Tongue (tissue), 2 donors: ENCODE data around the gene ZNF282. TPM values are rescaled to one million over a fixed set of nuclear protein-coding genes. Genes with fewer than 3 reads are reported as not detected.
"Not testable (repeated sequence)": the region's sequence is repeated elsewhere in the genome, so short reads cannot be mapped to it uniquely, and the experiment has no call there.

Experiments used
- DNase-seq: peaks from one replicate; pipeline ENCODE4 v3.0.0-alpha.2; 2015
- total RNA-seq: library from RNA; depleted of rRNA; stranded (reverse); fragments of >200 nt; gene quantifications from one replicate; pipeline ENCODE4 v1.2.3, GENCODE V29; 2014

Gene ZNF282
- total RNA-seq, 1 donor from 2014 or later: 26.2 TPM

DNA sequence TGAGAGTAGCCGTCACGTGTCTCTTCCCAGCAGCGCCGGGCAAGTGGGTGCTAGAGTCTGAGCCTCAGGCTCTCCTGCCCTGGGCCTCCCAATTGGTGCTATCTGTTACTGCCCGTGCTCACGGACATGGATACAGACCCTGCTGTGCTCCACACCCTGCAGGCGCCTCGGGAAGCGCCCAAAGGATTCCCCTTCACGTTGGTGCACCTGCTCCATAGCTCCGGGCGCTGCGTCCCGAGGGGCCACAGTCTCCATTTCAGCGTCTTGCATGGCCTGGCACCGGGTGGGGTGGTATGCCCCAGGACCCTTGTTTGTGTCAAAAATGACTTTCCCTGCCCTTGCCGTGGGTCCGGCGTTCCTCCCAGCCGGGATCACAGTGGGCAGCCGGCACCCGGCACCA is 30.3 kb downstream of the ZNF282 start:
- DNase-seq: no peak

DNA sequence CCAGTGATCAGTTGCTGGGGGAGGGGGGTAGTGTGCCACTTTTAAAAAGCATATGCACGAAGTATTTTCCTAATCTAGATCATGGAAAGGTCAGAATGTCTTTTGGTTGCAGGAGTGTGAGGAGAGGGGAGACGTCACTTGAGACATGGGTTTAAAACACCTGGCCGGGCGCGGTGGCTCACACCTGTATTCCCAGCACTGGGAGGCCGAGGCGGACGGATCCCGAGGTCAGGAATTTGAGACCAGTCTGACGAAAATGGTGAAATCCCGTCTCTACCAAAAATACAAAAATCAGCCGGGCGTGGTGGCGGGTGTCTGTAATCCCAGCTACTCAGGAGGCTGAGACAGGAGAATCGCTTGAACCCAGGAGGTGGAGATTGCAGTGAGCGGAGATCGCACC is 31.0 kb downstream of the ZNF282 start:
- not testable (repeated sequence) for DNase-seq

DNA sequence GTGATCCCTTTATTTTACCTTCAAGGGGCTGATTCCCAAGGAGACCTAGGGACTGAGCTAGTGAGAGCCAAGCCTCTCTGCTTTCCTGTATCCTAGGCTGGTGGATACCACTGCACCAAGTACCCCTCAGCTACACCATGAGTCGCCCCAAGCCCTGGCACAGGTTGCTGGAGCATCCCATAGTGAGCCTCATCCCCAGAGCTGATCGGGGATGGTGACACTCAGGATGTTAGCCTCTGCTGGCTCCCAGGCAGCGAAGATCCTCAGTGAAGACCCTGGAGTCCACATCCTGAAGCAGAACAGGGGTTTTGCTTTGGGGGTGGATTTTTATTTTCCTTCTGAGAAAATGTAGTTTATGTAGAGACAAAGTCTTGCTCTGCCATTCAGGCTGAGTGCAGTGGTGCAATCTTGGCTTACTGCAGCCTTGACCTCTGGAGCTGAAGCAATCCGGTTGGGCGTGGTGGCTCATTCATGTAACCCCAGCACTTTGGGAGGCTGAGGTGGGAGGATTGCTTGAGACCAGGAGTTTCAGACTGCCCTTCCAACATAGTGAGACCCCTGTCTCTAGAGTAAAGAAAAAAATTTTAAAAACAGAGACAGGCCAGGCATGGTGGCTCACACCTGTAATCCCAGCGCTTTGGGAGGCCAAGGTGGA is 31.6 kb downstream of the ZNF282 start:
- DNase-seq: no peak

DNA sequence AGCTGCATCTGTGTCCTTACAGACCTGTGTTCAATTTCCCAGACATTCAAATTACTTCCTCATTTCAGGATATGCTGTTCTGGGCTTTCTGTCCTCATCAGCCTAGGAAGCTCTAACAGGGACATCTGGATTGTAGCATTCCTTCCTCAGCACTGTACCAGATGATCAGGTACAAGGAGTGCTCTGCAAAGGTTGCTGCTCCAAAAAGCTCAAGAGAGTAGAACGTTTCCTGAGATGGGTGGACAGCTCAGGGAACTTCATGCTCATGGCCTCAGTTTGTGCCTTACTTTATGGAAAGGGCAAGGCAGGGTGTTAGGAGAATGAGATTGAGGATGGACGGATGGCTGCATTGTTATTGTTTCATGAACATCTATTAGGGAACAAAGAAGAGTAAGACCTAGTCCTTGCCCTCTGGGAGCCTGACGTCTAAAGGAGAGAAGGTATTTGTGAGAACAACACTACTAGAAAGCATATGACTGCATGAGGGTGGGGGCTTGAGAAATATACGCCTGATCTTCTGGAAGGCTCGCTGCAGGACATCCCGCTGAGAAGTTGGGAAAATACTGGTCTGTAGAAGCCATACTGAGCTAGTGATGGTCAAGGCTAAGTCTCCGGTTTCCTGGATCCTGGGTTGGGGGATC is 33.6 kb downstream of the ZNF282 start:
- peak; percentile 6 for DNase-seq

DNA sequence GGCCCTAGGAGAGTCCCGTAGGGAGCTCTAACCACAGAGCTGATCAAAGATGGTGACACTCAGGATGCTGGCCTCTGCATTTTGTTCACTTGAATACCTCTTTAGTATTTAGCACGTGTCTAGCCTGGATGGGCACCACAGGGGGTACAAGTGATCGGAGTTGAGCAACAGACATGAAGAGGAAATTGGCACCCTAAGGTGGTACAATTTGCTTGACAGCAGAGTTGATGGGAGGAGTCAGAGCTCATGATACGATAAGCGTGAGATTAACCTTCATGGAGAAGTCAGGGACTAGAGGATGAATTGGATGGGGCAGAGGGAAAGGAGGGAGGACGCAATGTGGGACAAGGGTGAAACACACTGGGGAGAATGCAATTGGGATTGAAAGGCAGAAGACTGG is 34.2 kb downstream of the ZNF282 start:
- DNase-seq: no peak

DNA sequence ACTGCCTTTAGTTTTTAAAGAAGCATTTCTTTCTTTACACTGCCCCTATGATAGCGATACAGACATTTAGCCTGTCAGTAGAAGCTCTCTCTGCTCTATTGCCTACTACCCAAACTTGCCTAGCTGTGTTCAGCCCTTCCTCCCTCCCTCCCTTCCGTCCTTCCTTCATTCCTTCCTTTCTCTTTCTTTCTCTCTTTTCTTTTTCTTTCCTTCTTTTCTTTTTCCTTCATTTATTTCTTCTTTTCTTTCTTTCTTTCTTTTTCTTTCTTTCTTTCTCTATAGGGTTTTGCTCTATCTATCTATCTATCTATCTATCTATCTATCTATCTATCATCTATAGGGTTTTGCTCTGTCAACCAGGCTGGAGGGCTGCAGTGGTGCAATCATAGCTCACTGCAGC is 37.0 kb downstream of the ZNF282 start:
- DNase-seq: no peak

DNA sequence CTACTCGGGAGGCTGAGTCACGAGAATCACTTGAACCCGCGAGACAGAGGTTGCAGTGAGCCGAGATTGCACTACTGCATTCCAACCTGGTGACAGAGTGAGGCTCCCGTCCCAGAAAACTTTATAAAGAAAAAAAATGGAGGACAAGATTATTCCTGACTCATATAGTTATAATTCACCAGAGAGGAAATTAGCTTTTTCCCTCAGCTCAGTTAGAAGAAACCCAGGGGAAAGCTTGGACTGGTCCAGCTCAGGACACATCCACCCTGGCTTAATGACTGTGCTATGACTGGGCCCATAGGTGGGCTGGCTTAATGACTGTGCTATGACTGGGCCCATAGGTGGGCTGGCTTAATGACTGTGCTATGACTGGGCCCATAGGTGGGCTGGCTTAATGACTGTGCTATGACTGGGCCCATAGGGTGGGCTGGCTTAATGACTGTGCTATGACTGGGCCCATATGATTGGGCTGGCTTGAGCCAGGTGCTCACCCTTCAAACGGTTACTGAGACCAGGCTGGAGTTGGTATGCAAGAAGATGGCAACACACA is 38.4 kb downstream of the ZNF282 start:
- DNase-seq: not testable (repeated sequence)

DNA sequence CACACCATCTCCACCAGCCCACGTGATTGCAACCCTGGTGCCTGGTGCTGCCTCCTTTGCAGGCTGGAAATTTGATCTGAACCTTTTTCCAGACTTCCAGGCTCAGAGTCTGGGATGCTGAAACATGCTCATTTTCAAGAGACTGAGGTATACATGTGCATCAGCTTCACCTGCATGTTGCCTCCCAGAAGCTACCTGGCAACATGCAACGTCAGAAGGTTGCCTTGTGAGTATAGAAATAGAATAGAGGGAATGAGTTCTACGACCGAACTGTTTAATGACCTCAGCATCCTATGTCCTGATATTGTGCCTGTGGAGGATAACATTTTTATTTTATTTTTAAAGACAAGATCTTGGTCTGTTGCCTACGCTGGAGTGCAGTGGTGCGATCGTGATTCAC is 42.2 kb downstream of the ZNF282 start:
- no peak for DNase-seq

DNA sequence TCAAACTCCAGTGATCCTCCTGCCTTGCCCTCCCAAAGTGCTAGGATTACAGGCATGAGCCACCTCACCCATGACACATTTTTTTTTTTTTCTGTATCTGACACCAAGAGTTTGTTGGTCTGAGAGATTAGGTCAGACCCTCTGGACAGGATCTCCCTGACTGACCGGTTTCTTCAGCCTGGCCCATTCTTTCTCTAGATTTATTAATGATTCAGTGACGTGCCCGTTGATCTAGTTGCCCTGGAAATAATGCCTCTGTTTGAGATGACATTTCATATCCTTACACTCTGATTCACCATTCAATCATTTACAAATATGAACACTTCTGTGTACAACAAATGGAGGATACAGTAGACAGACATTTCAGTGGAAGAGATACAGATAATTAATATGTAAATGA is 42.7 kb downstream of the ZNF282 start:
- no peak for DNase-seq

DNA sequence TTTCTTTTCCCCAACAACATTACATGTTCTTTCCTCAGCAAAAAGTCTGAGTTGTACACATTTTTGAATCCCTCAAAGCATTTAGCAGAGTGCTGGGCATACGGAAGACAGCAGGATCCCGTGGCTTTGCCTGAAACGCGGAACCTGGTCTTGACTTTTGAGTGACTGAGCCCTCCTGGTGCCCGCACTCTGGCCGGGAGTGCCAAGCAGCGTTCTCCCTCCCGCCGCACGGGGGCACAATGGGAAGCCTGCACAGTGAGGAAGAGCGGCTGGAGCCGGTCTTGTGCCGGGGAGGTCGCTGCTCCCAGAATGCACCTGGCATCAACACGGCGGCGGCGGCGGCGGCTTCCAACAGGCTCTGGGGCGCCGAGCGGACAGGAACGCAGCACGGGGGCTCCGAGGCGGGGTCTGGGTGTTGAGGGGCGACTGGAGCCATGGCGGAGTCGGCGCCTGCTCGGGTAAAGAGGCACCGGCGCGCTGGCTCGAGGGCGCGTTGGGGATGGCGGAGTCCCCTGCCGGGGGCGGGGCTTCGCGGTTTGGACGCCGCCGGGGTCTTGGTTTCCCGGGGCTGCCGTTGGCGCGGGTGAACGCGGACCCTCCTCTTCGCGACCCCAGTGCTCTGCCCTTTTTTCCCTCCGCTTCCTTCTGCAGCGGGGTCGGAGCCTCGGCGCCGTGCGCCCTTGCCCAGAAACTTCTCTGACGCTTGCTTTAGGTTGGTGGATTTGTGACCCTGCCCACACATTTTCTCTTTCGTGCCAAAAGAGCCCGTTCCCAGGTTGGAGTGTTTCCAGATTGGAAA is 44.2 kb downstream of the ZNF282 start, which contains the start of gene ZNF212:
Gene ZNF212, plus strand, starts transcription at position 307 of the 799 bp plus-strand sequence. Its CDS starts 128 bp downstream, at position 435.
- DNase-seq: peak; percentile 94

DNA sequence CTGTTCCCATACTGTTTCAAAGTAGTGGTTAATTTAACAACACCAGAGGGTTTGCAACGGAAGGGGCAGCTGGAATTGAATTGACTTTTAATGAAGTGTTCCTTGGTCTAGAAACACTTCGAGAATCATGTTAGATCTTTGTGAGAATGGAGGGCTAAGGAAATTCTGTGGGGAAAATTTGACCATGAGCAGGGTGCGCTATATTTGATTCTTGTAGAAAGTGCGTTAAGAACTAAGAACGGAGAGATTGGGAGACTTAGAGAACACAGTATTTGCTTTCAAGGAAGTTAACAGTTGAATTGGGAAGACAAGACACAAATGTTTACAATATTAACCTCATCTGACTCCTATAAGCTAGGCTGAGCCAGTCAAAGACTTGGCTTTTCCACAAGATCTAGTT is 45.3 kb downstream of the ZNF282 start:
- DNase-seq: no peak

DNA sequence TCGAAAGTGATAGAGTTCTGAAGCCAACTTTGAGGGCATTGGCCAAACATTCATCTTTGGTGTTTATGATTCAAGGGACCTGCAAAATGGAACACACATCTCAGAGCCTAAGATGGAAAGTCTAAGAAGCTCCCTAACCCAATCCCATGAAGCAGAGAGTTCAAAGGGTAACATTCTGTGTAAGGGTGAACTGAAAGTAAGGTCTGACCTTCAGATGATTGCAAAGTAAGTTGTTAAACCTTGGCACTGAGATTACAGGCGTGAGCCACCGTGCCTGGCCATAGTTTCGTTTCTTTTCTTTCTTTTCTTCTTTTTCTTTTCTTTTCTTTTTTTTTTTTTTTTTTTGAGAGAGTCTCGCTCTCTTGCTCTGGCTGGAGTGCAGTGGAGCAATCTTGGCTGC is 46.4 kb downstream of the ZNF282 start:
- DNase-seq: no peak

DNA sequence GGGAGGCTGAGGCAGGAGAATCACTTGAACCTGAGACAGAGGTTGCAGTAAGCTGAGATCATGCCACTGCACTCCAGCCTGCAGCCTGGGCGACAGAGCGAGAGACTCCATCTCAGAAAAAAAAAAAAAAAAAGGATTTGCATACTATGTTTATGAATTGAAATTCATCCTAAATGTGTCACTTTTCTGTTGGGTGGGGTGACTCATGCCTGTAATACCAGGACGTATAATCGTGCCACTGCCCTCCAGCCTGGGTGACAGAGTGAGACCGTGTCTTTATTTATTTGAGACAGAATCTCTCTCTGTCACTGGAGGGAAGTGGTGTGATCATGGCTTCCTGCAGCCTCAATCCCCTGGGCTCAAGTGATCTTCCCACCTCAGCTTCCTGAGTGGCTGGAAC is 49.9 kb downstream of the ZNF282 start:
- no peak for DNase-seq

DNA sequence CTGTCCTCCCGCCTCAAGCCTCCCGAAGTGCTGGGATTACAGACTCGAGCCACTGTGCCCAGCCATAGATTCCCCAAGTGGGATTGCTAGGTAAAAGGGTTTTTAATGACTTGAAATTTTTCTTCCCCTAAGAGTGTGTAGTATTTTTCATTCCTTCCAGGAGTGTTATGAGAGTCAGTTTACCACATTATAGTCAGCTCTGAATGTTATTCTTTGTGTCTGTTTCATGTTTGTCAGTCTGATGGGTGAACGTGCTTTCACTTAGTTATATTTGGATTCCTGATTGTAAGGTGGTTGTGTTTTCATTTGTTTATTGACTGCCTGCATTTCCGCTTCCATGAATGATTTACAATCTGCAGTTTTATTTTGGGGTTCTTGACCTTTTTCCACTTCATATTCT is 50.4 kb downstream of the ZNF282 start:
- no peak for DNase-seq

DNA sequence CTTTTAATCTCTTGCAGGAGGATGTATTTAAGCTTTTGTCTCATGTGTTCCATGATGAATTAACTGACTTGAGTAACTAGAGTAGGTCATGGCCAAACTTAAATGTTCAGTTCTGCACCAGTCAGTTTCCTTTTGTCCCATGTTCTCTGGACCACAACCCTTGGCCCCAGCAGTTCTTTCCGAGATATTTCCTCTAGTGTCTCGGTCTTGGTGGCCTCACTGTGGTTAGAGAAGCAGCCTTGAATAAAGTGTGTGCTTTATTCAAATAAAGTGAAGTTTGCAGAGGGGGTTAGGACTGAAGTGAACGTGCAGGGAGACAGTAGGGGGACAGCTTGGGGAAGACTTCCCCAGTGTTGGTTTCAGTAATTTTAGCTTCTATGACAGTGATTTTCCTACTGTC is 53.4 kb downstream of the ZNF282 start:
- DNase-seq: no peak

DNA sequence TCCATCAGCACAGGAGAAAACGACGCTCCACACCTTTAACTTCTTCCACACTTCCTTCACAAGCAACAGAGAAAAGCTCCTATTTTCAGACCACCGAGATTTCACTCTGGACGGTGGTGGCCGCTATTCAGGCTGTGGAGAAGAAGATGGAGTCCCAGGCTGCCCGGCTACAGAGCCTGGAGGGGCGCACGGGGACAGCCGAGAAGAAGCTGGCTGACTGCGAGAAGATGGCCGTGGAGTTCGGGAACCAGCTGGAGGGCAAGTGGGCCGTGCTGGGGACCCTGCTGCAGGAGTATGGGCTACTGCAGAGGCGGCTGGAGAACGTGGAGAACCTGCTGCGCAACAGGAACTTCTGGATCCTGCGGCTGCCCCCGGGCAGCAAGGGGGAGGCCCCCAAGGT is 54.8 kb downstream of the ZNF282 start:
- DNase-seq: not testable (repeated sequence)

DNA sequence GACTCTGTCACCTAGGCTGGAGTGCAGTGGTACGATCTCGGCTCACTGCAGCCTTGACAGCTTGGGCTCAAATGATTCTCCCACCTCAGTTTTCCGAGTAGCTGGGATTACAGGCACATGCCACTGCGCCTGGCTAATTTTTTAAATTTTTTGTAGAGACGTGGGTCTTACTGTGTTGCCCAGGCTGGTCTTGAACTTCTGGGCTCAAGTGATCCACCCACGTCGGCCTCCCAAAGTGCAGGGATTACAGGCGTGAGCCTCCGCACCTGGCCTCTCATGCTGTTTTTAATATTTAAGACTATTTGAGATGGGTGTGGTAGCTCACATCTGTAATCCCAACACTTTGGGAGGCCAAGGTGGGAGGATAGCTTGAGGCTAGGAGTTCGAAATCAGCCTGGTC is 56.2 kb downstream of the ZNF282 start:
- DNase-seq: not testable (repeated sequence)

DNA sequence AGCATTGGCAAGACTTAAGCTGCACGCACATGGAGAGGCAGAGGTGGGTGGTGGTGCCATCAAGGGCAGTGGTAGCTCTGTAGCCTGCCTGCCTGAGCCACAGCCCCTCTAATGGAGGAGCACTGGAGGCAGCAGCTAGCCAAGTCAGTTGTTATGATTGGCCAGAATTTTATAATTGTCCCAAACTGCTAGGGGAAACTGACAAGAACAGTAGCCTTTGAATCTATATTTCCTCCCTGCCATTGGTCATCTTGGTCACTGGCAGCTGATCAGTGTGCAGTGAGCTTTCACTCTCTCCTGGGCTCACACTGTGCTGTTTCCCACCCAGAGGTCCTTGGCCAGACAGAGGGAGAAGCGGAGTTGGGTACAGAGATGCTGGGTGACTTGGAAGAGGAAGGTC is 57.0 kb downstream of the ZNF282 start:
- DNase-seq: no peak

DNA sequence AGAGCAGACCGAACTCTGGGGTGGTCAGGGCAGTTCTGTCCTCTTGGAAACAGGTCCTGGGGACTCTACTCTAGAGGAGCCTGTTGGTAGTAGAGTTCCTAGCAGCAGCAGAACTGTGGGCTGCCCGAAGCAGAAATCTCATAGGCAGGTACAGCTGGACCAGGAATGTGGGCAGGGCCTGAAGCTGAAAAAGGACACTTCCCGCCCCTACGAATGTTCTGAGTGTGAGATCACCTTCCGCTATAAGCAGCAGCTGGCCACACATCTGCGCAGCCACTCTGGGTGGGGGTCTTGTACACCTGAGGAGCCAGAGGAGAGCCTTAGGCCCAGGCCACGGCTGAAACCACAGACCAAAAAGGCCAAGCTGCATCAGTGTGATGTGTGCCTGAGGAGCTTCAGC is 58.3 kb downstream of the ZNF282 start:
- DNase-seq: no peak

DNA sequence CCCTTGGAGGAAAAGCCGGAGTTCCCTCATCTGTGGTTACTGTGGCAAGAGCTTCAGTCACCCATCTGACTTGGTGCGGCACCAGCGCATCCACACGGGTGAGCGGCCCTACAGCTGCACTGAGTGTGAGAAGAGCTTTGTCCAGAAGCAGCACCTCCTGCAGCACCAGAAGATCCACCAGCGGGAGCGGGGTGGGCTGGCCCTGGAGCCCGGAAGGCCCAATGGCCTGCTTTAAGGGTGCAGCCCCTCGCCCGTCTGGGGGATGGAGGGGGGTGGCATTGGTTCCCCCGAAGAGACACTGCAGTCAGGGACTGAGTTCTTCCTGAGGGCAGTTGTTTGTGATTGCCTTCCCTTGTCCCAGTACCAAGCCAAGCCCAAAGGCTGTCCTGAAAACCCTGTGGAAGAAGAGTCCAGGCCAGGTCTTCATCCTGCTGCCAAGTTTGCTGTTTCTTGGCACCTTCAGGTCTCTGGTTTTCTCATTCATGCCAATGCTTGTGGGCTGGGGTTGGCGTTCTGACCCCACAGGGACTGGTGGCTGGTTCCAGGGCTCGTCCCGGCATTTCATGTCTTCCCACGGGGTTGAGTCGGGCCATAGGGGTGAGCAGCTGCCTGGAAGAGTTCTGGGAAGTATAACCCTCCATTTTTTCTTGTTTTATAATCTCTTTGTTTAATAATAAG is 59.0 kb downstream of the ZNF282 start:
- DNase-seq: no peak

DNA sequence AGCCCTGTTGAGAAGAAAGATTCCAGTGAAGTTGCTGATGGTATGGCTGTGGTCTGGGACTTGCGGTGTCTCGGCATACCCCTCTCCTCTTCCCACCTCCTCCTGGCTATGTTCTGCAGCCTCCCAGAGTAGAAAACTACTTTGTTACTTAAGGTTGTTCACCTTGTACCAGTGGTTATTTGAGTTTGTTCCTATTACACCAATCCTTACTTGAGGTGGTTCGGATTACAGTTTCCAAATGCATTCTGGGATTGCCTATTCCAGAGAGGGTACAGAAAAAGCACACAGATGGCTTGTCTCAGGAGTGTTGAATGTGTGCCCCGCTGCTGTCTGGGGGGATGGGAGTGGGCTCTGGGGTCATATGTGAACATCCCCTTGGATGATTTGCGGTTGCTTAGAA is 59.8 kb downstream of the ZNF282 start:
- no peak for DNase-seq

DNA sequence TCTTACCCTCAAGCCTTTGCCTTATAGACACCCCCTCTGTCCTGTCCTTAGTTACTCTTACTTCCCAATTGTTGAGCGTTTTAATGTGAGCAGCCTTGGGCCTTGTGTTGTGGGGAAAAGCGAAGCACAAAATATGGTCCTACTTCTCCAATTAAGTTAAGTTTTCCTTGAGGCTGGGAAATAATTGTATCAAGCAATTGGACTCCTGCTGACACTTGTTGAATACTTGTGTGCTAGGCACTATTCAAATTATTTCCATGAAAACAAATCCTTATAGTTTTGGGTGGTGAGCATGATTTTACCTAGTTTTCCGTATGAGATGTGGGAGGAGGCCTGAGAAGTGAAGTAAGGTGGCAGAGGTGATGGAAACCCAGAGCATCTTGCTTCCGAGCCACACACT is 61.2 kb downstream of the ZNF282 start:
- DNase-seq: no peak

DNA sequence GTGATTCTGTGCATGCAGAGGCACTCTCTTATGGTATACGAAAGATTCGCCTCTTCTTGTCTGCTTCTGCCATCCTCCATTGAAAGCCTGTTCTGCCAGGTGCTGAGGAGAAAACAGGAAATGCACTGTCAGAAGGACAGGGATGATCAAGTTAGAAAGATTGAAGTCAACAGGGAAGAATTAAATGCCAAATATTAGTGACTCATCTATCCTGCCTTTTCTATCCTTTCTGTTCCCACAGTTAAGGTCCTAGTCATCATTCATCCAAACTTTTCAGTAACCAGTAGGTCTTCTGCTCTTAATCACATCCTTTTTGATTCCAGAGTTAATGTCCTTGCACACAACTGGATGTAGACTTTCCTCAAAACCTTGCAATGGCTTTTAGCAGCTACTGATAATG is 61.8 kb downstream of the ZNF282 start:
- DNase-seq: no peak
